Measurements from ENCODE around the gene CTSK. TPM values are rescaled to one million over a fixed set of nuclear protein-coding genes. Genes with fewer than 3 reads are reported as not detected.

The CTSK gene
- total RNA-seq, 1 donor from 2014 or later, result 3.5 TPM

DNA sequence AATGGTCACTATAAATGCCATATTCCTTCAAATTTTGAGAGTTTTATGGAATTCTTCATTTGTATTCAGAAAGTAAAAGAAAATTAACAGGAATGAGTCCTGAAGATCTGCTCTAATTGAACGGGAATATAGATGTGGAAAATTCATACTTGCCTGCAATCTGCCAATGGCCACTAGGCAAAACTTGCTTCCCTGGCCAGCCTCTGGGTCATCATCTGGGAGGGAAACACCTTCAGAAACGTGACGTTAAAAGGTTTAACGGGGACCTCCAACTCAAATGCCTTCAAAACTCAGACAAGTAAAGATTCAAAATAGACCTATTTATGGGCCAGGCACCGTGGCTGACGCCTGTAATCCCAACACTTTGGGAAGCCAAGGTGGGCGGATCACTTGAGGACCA is 21.7 kb upstream of the CTSK start:
- Mint-ChIP-seq H3K36me3 (ENCODE audit: low read depth) (peaks cover 83% of the 10 kb centered on the region), H3K4me3 (no peak overlapping the region), H3K9me3 (no peaks in the 10 kb centered on the region), H3K27me3 (no peaks in the 10 kb centered on the region), H3K27ac (no peak overlapping the region), H3K4me1 (no peaks in the 10 kb centered on the region)
- POLR2A ChIA-PET, result interaction anchor here (0.6 kb wide), 2 partner anchors 69 to 92 kb away, joined by 5 to 8 read pairs; no protein-coding TSS in a partner anchor
- intact Hi-C loops (cut with micrococcal nuclease), result no loop called here
- DNase-seq, result no peak
- ATAC-seq (ENCODE audit: low read depth), result no peak
- TF ChIP-seq, protein P1, sequence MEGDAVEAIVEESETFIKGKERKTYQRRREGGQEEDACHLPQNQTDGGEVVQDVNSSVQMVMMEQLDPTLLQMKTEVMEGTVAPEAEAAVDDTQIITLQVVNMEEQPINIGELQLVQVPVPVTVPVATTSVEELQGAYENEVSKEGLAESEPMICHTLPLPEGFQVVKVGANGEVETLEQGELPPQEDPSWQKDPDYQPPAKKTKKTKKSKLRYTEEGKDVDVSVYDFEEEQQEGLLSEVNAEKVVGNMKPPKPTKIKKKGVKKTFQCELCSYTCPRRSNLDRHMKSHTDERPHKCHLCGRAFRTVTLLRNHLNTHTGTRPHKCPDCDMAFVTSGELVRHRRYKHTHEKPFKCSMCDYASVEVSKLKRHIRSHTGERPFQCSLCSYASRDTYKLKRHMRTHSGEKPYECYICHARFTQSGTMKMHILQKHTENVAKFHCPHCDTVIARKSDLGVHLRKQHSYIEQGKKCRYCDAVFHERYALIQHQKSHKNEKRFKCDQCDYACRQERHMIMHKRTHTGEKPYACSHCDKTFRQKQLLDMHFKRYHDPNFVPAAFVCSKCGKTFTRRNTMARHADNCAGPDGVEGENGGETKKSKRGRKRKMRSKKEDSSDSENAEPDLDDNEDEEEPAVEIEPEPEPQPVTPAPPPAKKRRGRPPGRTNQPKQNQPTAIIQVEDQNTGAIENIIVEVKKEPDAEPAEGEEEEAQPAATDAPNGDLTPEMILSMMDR (IDR thresholded peaks at IDR 0.05), result no peak
- CTCF ChIA-PET, result no interaction called here

DNA sequence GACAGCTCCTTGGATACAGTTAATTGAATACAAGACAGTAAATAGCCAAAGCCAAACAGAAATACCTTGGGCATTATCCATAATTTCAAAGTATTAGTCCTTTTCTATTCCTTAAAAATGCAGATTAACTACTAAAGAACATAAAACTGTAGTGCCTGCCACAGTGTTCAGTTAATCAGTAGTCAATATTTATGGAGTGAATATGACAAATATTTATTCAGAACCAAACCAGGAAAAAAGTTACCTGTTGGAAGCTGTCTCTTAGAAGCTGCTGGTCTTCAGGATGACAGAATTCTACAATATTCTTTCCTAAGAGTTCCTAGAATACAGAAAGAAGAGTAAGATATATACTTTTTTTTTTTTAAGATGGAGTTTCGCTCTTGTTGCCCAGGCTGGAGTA is 18.2 kb upstream of the CTSK start:
- H3K9me3 Mint-ChIP-seq, result no peaks in the 10 kb centered on the region
- no peak for ATAC-seq (ENCODE audit: low read depth)
- intact Hi-C loops (cut with micrococcal nuclease), result no loop called here
- POLR2A ChIA-PET, result no interaction called here
- H3K27ac Mint-ChIP-seq, result no peak overlapping the region
- no peaks in the 10 kb centered on the region for H3K4me1 Mint-ChIP-seq
- no peaks in the 10 kb centered on the region for H3K27me3 Mint-ChIP-seq
- no peak overlapping the region for H3K4me3 Mint-ChIP-seq
- CTCF ChIA-PET, result no interaction called here
- H3K36me3 Mint-ChIP-seq (ENCODE audit: low read depth), result peaks cover 62% of the 10 kb centered on the region
- TF ChIP-seq, protein P1 (IDR thresholded peaks at IDR 0.05), result no peak
- no peak for DNase-seq

DNA sequence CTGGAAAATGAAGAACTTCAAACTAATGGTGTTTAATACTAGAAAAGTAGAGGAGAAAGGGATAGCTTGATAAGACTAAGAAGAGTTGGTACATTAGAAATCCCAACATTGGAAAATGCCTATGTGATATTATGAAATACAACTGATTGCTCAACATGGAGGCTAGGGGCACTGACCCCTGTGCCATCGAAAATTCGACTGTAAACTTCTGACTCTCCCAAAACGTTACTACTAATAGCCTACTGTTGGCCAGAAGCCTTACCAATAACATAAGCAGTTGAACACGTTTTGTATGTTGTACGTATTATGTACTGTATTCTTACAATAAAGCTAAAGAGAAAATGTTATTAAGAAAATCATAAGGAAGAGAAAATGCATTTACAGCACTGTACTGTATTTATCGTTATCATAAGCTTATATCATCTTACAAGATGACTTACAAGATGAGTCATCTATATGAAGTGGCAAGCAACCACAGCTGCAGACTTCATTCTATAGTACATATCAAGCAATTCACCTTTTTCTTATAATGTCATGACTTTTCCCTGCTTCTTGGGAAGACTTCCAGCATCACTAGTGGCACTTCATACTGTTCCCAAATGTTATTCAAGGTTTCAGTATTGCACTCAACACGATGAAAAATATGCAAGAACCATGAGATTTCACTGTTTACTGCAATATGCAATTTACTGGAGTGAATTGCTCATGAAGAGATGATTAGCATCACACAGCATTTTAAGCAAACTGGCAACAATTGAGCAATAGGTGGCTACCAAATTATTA is 12.9 kb upstream of the CTSK start:
- peaks cover 62% of the 10 kb centered on the region for H3K36me3 Mint-ChIP-seq (ENCODE audit: low read depth)
- H3K27me3 Mint-ChIP-seq, result no peaks in the 10 kb centered on the region
- DNase-seq, result no peak
- TF ChIP-seq, protein P1 (IDR thresholded peaks at IDR 0.05), result no peak
- H3K4me3 Mint-ChIP-seq, result no peak overlapping the region
- intact Hi-C loops (cut with micrococcal nuclease), result no loop called here
- H3K9me3 Mint-ChIP-seq, result no peaks in the 10 kb centered on the region
- CTCF ChIA-PET, result no interaction called here
- no peaks in the 10 kb centered on the region for H3K4me1 Mint-ChIP-seq
- no peak for ATAC-seq (ENCODE audit: low read depth)
- POLR2A ChIA-PET, result interaction anchor here (0.6 kb wide), 1 partner anchor 67 kb away, joined by 14 read pairs; no protein-coding TSS in a partner anchor
- H3K27ac Mint-ChIP-seq, result no peak overlapping the region

DNA sequence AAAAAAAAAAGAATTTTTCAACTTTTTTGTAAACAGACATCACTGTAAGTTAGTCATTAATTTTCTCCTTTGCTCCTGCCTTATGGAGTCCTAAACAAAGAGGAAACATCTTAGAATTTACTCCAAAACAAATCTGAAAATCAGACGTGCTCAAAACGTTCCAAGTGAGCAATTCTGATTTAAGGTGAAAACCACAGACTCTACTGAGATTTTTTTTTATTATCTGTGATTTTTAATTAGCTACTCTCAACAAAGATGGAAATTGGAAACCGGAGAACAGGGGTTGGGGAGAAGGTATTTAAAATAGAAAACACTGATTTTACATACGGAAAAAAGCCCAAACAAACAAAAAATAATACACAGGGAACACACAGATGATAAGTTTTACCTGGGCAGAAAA is 7.8 kb upstream of the CTSK start:
- Mint-ChIP-seq H3K36me3 (ENCODE audit: low read depth) (peaks cover 55% of the 10 kb centered on the region), H3K27ac (no peak overlapping the region), H3K9me3 (no peaks in the 10 kb centered on the region), H3K4me3 (no peak overlapping the region), H3K27me3 (no peaks in the 10 kb centered on the region), H3K4me1 (no peaks in the 10 kb centered on the region)
- ATAC-seq (ENCODE audit: low read depth), result no peak
- DNase-seq, result no peak
- ChIA-PET CTCF (interaction anchor here (1.3 kb wide), 1 partner anchor 107 kb away, joined by 4 read pairs; no protein-coding TSS in a partner anchor), POLR2A (no interaction called here)
- TF ChIP-seq, protein P1 (IDR thresholded peaks at IDR 0.05), result no peak
- intact Hi-C loops (cut with micrococcal nuclease), result no loop called here

DNA sequence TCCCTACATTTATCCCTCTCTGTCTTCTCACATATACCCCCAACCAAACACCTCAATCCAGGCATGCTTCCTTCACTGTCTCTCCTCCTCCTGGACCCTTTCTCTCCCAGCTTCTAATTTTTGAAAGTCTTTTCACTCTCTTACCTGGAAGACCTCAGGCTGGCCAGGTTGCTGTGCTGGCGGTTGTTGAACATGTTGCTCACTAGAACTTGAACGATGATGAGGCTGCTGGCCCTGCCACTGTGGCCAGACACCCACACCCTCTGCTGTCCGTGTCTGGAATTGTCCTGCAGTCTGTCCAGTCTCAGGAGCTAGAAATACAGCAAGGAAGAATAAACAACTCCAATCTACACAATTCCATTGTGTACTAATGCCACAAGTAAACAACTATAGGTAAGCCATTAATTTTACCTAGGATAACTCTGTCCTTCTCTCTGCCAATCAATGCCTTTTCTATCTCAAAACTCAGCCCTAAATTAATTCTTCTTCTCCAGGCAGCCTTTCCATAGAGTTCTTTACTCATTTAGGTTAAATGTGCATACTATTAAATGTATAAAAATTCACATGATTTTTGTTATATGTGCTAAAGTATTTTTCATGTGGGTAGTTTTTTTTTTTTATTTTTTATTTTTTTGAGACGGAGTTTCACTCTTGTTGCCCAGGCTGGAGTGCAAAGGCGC is 5.1 kb upstream of the CTSK start:
- Mint-ChIP-seq H3K9me3 (no peaks in the 10 kb centered on the region), H3K4me1 (no peaks in the 10 kb centered on the region), H3K27me3 (no peaks in the 10 kb centered on the region), H3K4me3 (no peak overlapping the region), H3K36me3 (ENCODE audit: low read depth) (peaks cover 35% of the 10 kb centered on the region), H3K27ac (no peak overlapping the region)
- TF ChIP-seq, protein P1 (IDR thresholded peaks at IDR 0.05), result no peak
- DNase-seq (no peak), ATAC-seq (ENCODE audit: low read depth) (no peak)
- intact Hi-C loops (cut with micrococcal nuclease), result loop anchor here (1.0 to 2.0 kb wide), 2 partner anchors 48 to 53 kb away; partner anchors contain the start of gene CTSS
- CTCF ChIA-PET, result interaction anchor here (0.8 to 1.3 kb wide), 3 partner anchors 52 to 116 kb away, joined by 3 read pairs; partner anchors contain the start of gene GOLPH3L
- POLR2A ChIA-PET, result no interaction called here

All from activated B cell treated with CpG ODN at 0.5 μM for 24 hours (primary cell).